Naive B cell (primary cell): Measurements from ENCODE around the gene FKBP2. TPM values are rescaled to one million over a fixed set of nuclear protein-coding genes. Genes with fewer than 3 reads are reported as not detected.

ENCODE experiments used
- ATAC-seq, 2 donors: fragments of 150-1000 bp; cut with Tn5 transposase; 2 replicates each; pipeline ENCODE4 v1.10.0; 2021; ENCODE audit warnings: low read depth in 2 of 2, mild to moderate bottlenecking in 2 of 2, moderate library complexity in 2 of 2
- DNase-seq: peaks from one replicate; pipeline ENCODE4 v3.0.0; 2022
- H3K27ac Mint-ChIP-seq, 6 donors: one replicate each; pipeline ENCODE4 v1.8.0; 2020 to 2022; ENCODE audit warnings: mild to moderate bottlenecking in 6 of 6, mixed read lengths in 6 of 6, moderate library complexity in 5 of 6, inconsistent platforms in 2 of 6
- H3K27me3 Mint-ChIP-seq, 3 donors: one replicate each; pipeline ENCODE4 v1.8.0; 2021 to 2022; ENCODE audit warnings: mixed read lengths in 3 of 3, mild to moderate bottlenecking in 1 of 3
- H3K36me3 Mint-ChIP-seq, 2 donors: one replicate each; pipeline ENCODE4 v1.8.0; 2020 to 2022; ENCODE audit warnings: mixed read lengths in 2 of 2, inconsistent platforms in 1 of 2, mild to moderate bottlenecking in 1 of 2
- H3K4me1 Mint-ChIP-seq, 3 donors: one replicate each; pipeline ENCODE4 v1.8.0; 2020 to 2022; ENCODE audit warnings: mixed read lengths in 3 of 3, inconsistent platforms in 1 of 3, mild to moderate bottlenecking in 1 of 3, moderate library complexity in 1 of 3
- H3K4me3 Mint-ChIP-seq, 8 donors: one replicate each; pipeline ENCODE4 v1.8.0; 2020 to 2022; ENCODE audit warnings: mild to moderate bottlenecking in 8 of 8, mixed read lengths in 8 of 8, moderate library complexity in 8 of 8, inconsistent platforms in 2 of 8
- H3K9me3 Mint-ChIP-seq, 7 donors: one replicate each; pipeline ENCODE4 v1.8.0; 2020 to 2022; ENCODE audit warnings: mixed read lengths in 7 of 7, mild to moderate bottlenecking in 5 of 7, inconsistent platforms in 2 of 7, moderate library complexity in 1 of 7
- polyA plus RNA-seq, 6 donors: library from polyadenylated mRNA; unstranded; fragments of 300-500 nt; fragmentation: Illumina TruSeq; gene quantifications; one replicate each; pipeline ENCODE4 v1.2.3, GENCODE V29; 2021; ENCODE audit warnings: low read depth in 6 of 6

The FKBP2 gene
- polyA plus RNA-seq, 6 donors from 2014 or later = 65.3 to 94.8 (median 79.8) TPM

DNA sequence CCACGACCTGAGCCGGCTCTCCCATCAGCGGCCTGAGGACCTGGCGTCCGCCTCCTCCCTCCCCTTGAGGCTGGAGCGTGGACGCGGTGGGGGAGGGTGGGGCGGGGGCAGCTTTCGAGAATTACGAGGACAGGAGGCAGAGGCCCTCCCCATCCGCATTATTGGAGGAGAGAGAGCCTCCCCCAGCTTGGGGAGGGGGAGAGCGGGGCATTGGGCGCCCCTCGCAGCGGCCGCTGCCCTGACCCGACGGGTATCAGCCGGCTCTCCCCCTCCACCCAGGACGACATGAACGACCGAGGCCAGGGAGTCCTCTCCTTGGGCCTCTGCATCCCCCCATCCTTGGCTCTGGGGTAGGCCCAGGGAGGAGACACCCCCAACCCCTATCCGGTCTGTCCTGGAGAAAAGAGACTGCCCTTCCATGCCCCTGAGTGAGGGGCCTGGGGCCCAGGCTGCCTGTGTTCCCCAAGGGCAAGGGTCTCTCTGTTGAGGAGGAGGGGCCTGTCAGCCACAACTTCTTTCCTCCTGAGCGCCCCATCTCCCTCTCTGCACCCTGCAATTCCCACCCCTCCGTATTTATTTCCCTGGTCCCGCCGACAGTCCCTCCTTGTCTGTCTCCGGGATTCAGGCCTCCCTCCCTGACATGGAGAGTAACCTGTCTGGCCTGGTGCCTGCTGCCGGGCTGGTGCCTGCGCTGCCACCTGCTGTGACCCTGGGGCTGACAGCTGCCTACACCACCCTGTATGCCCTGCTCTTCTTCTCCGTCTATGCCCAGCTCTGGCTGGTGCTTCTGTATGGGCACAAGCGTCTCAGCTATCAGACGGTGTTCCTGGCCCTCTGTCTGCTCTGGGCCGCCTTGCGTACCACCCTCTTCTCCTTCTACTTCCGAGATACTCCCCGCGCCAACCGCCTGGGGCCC lies 45.2 kb downstream of the FKBP2 start:
- H3K27ac Mint-ChIP-seq = peak overlapping the region; percentile 68 to 99 (median 94)
- no peak for DNase-seq

DNA sequence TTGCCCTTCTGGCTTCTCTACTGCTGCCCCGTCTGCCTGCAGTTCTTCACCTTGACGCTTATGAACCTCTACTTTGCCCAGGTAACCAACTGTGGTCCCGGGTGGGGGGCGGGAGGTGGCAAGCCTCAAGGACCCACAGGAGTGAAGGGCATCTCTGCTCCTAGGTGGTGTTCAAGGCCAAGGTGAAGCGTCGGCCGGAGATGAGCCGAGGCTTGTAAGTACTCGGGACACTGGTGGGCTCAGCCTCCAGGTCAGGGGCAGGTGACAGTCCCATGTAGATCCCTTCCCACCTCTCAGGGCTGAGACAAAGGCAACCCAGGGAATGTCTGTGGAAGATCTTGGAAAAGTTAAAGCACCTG lies 45.9 kb downstream of the FKBP2 start:
- peaks cover 0 to 11% of the 10 kb centered on the region in 2 donors for H3K36me3 Mint-ChIP-seq
- no peaks in the 10 kb centered on the region for H3K9me3 Mint-ChIP-seq
- H3K4me1 Mint-ChIP-seq = peaks cover 16 to 25% (median 23%) of the 10 kb centered on the region in 3 donors
- no peak for DNase-seq
- H3K4me3 Mint-ChIP-seq = peak overlapping the region; percentile 71 to 92 (median 85)
- H3K27ac Mint-ChIP-seq = peak overlapping the region; percentile 68 to 99 (median 94)
- H3K27me3 Mint-ChIP-seq = peaks cover 7 to 10% (median 9%) of the 10 kb centered on the region in 3 donors
- ATAC-seq = no peak

More for the DNA sequence above, 45.2 kb downstream of the FKBP2 start:
- no peaks in the 10 kb centered on the region for H3K9me3 Mint-ChIP-seq
- H3K4me1 Mint-ChIP-seq = peaks cover 22 to 25% (median 25%) of the 10 kb centered on the region in 3 donors
- peaks cover 0 to 17% of the 10 kb centered on the region in 2 donors for H3K36me3 Mint-ChIP-seq
- ATAC-seq = no peak
- H3K4me3 Mint-ChIP-seq = peak overlapping the region; percentile 71 to 93 (median 85)
- peaks cover 7 to 10% (median 8%) of the 10 kb centered on the region in 3 donors for H3K27me3 Mint-ChIP-seq

DNA sequence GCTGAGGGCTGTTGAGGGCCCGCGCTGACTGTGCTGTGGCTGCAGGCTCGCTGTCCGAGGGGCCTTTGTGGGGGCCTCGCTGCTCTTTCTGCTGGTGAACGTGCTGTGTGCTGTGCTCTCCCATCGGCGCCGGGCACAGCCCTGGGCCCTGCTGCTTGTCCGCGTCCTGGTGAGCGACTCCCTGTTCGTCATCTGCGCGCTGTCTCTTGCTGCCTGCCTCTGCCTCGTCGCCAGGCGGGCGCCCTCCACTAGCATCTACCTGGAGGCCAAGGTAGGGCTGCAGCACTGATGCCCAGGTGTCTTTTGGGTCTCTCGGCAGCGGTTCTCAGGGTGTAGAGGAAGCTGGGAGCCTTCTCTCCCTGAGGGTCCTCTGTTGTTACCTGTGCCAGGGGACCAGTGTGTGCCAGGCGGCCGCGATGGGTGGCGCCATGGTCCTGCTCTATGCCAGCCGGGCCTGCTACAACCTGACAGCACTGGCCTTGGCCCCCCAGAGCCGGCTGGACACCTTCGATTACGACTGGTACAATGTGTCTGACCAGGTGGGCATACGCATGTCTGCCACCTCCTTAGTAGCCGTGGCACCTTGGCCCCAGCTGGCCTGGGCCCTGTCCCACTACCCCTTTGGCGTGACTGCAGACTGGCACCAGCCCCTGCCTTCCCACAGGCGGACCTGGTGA lies 46.9 kb downstream of the FKBP2 start:
- Mint-ChIP-seq H3K27me3 (peaks cover 7 to 16% (median 14%) of the 10 kb centered on the region in 3 donors), H3K4me3 (peak overlapping the region in 3 of 8 donors; percentile 6 to 33 (median 19)), H3K27ac (peak overlapping the region in 3 of 6 donors; percentile 29 to 60 (median 47)), H3K9me3 (no peaks in the 10 kb centered on the region), H3K36me3 (peaks cover 0 to 7% of the 10 kb centered on the region in 2 donors), H3K4me1 (peaks cover 17 to 31% (median 27%) of the 10 kb centered on the region in 3 donors)
- no peak for ATAC-seq
- no peak for DNase-seq

DNA sequence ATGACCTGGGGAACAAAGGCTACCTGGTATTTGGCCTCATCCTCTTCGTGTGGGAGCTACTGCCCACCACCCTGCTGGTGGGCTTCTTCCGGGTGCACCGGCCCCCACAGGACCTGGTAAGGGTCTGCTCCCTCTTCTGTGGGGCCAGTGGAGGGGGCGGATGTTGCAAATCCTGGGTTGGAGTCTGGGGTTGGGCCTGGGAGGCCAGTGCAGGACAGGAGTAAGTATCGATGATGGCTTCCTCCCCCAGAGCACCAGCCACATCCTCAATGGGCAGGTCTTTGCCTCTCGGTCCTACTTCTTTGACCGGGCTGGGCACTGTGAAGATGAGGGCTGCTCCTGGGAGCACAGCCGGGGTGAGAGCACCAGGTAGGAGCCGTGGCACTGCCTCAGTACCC lies 47.5 kb downstream of the FKBP2 start:
- Mint-ChIP-seq H3K27me3 (peaks cover 11 to 22% (median 20%) of the 10 kb centered on the region in 3 donors), H3K9me3 (no peaks in the 10 kb centered on the region), H3K4me3 (peak overlapping the region in 1 of 8 donors; percentile 19), H3K4me1 (peaks cover 17 to 31% (median 22%) of the 10 kb centered on the region in 3 donors), H3K36me3 (peaks cover 0 to 7% of the 10 kb centered on the region in 2 donors), H3K27ac (peak overlapping the region in 2 of 6 donors; percentile 29 to 34)
- ATAC-seq (no peak), DNase-seq (no peak)

DNA sequence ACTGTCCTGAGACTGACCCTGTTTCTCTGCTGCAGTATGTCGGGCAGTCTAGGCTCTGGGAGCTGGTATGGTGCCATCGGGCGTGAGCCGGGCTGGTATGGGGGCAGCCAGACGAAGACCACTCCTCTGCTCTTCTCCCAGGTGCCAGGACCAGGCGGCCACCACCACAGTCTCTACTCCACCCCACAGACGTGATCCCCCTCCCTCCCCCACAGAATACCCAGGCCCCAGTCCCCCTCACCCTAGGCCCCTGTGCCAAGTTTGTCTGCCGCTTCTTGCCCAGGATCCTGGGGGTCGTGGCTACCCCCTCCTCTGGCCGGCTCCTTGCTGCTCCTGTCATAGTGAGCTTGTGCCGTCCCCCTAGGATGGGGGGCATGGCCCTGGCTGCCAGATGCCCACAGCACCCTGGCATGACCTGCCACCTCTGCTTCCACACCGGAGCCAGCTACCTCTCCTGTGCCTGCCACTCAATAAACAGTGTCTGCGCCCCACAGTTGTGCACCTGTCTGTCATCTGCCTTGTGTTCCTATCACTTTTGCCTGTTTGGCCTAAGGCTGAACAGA lies 48.2 kb downstream of the FKBP2 start:
- H3K27ac Mint-ChIP-seq = peak overlapping the region in 1 of 6 donors; percentile 34
- H3K9me3 Mint-ChIP-seq = no peaks in the 10 kb centered on the region
- peaks cover 16 to 29% (median 20%) of the 10 kb centered on the region in 3 donors for H3K27me3 Mint-ChIP-seq
- H3K4me1 Mint-ChIP-seq = peaks cover 17 to 26% (median 17%) of the 10 kb centered on the region in 3 donors
- ATAC-seq (no peak), DNase-seq (no peak)
- peaks cover 0 to 7% of the 10 kb centered on the region in 2 donors for H3K36me3 Mint-ChIP-seq
- H3K4me3 Mint-ChIP-seq = peak overlapping the region in 2 of 8 donors; percentile 10 to 48

DNA sequence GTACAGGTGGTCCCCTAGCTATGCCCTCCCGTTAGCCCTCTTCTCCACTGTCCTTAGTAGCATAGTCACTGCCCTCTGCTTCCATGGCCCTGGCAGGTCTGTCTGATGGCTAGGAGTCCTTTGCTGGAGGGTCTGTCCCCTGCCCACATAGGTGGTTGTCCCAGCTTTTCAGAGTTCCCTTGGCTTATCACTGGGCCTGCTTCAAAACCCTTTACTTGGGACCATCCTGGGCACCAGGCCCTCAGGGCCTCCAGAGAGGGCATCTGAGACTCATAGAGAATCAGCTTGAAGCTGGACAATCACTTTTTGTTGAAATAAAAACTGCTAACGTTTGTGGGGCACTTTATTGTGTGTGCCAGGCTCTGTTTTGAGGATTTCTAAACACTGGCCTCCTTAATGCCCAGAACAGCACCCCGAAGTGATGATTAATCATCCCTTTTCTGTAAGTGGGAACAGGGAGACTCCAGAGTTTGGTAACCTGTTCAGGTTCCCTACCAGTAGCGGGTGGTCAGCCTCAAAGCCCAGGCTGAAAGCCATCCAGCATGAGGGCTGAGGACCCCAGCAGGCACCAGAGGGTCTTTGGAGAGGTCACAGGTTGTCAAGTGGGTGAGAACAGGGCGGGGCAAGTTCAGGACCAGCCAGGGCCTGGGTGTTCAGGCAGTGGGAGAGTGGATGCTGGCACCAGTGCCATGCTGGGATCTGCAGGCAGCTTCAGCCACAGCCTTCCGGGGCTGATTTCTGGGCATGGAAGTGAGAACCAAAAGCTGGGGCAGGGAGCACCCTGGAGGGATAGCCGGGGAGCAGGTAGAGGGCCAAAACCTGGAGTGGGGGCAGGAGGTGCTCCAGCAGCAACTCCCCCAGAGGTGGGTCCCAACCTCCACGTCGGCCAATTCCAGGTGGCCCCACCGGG lies 49.7 kb downstream of the FKBP2 start:
- Mint-ChIP-seq H3K27me3 (peaks cover 27 to 44% (median 33%) of the 10 kb centered on the region in 3 donors), H3K4me3 (peak overlapping the region; percentile 56 to 88 (median 80)), H3K9me3 (no peaks in the 10 kb centered on the region), H3K27ac (peak overlapping the region in 3 of 6 donors; percentile 19 to 62 (median 22)), H3K4me1 (peaks cover 17 to 22% (median 17%) of the 10 kb centered on the region in 3 donors), H3K36me3 (peaks cover 0 to 7% of the 10 kb centered on the region in 2 donors)
- ATAC-seq (no peak), DNase-seq (no peak)

DNA sequence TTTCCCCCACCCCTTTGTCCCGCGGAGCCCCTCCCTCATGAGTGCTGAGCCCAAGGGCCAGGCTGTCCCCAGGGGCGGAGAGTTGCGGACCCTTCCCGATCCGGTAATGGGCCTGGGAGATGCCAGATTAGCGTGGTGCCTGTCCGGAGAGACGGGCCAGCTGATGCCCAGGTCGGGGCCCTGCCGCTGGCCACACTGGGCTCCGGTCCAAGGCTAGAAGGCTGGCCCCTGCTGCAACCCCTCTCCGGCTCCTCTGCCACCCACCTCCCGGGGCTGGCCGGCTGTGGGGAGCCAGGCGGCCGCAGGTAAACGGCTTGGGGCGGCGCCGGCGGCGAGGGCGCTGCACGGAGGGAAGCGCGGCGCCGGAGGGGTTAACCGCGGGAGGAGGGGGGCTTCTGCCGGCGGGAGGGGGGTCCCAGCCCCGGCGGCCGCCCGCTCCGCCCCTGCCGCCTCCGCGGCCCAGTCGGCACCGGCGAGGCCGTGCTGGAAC lies 50.4 kb downstream of the FKBP2 start, which contains the start of gene KCNK4:
KCNK4 (plus strand) TSS at position 41 of the 490 bp plus-strand sequence. CDS start 1,717 bp downstream, outside the sequence.
- H3K4me3 Mint-ChIP-seq = peak within 1 kb of the TSS; percentile 56 to 88 (median 80)
- no peaks in the 10 kb centered on the region for H3K9me3 Mint-ChIP-seq
- no peak for DNase-seq
- H3K4me1 Mint-ChIP-seq = peaks cover 15 to 19% (median 16%) of the 10 kb centered on the region in 3 donors
- ATAC-seq = no peak
- H3K27me3 Mint-ChIP-seq = peaks cover 34 to 51% (median 38%) of the 10 kb centered on the region in 3 donors
- H3K27ac Mint-ChIP-seq = peak within 1 kb of the TSS in 3 of 6 donors; percentile 19 to 62 (median 22)
- peaks cover 0 to 7% of the 10 kb centered on the region in 2 donors for H3K36me3 Mint-ChIP-seq

DNA sequence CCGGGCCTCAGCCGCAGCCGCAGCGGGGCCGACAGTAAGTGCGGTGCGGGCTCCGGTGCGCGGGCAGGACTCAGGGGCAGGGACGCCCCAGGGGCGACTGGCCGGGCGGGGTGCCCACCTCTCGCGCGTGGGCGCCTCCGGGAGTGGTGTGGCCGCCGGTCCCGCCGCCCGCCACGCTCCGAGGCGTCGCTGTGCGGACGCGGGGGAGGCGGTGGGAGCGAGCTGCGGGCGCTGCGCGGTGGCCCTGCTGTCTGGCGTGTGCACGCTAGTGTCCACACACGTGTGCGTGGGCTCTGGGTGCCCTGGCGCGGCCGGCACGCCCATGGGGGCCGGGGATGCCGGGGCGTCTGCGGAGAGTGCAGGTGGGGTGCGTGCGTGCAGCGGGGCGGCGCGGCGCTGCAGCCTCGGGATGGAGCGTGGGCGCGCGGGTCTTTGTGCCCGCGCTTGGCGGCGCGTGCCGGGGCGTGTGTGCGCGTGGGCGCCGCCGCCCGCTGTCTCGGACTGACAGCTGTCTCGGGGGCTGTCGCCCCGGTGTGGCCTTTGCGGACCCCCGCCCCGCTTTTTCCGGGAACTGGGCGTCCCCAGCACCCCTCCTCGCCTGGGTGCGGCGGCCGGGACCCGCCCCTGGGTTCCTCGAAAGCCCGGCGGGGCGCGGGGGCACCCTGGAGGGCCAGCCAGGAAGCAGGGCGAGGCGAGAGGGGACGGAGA lies 51.0 kb downstream of the FKBP2 start:
- DNase-seq = peak; percentile 18
- H3K4me3 Mint-ChIP-seq = peak overlapping the region in 2 of 8 donors; percentile 37 to 78
- H3K36me3 Mint-ChIP-seq = peaks cover 0 to 7% of the 10 kb centered on the region in 2 donors
- peak overlapping the region in 1 of 6 donors; percentile 68 for H3K27ac Mint-ChIP-seq
- no peaks in the 10 kb centered on the region for H3K9me3 Mint-ChIP-seq
- peak; percentile 65 to 73 for ATAC-seq
- H3K4me1 Mint-ChIP-seq = peaks cover 9 to 17% (median 10%) of the 10 kb centered on the region in 3 donors
- H3K27me3 Mint-ChIP-seq = peaks cover 39 to 57% (median 44%) of the 10 kb centered on the region in 3 donors

DNA sequence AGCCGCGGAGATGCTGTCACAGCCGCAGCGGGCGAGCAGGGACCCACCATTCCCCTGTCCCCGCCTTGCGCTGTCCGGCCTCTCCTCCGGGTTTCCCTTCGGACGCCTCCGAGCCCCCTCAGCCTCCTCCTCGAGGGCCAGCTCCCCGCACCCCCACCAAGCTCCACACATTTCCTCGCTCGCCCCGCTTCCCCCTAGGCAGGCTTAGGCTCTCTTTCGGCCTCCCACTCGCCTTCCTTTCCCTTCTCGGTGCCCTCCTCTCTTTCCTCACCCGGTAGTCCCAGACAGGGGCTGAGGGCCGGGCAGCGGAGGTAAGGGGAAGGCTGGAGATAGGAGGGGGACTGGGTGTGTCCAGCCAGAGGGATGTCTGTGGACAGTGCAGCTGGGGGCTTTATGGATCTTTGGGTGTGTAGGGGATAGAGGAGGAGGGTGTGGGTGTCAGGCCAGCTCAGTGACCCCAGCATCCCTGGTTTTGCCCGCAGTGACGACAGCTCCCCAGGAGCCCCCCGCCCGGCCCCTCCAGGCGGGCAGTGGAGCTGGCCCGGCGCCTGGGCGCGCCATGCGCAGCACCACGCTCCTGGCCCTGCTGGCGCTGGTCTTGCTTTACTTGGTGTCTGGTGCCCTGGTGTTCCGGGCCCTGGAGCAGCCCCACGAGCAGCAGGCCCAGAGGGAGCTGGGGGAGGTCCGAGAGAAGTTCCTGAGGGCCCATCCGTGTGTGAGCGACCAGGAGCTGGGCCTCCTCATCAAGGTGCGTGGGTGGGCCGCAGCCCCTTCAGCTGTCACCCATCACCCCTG lies 51.8 kb downstream of the FKBP2 start:
- DNase-seq (no peak), ATAC-seq (peak in 1 of 2 donors; percentile 15)
- peaks cover 45 to 64% (median 51%) of the 10 kb centered on the region in 3 donors for H3K27me3 Mint-ChIP-seq
- no peaks in the 10 kb centered on the region for H3K9me3 Mint-ChIP-seq
- peaks cover 0 to 7% of the 10 kb centered on the region in 2 donors for H3K36me3 Mint-ChIP-seq
- H3K27ac Mint-ChIP-seq = peak overlapping the region in 2 of 6 donors; percentile 58 to 68
- peak overlapping the region in 7 of 8 donors; percentile 37 to 84 (median 70) for H3K4me3 Mint-ChIP-seq
- peaks cover 12 to 24% (median 13%) of the 10 kb centered on the region in 3 donors for H3K4me1 Mint-ChIP-seq
